Activated CD4-positive, alpha-beta memory T cell treated with anti-CD3 and anti-CD28 coated beads for 36 hours (primary cell): ENCODE results near the gene PRDM16. TPM values are rescaled to one million over a fixed set of nuclear protein-coding genes. Genes with fewer than 3 reads are reported as not detected.

ENCODE experiments used
- CTCF ChIA-PET: fragments of 350-600 bp; sonication (Branson Sonifier 250); formaldehyde crosslinking; loops from one replicate; lab custom pipeline; 2021; ENCODE audit warnings: antibody characterized with exemption, inconsistent platforms; lab: Charles Lee
- POLR2A ChIA-PET: fragments of 350-600 bp; sonication (Branson Sonifier 250); formaldehyde crosslinking; loops from one replicate; lab custom pipeline; 2021; ENCODE audit warnings: antibody characterized with exemption; lab: Charles Lee
- DNase-seq: peaks from one replicate; pipeline ENCODE4 v3.0.0-alpha.2; 2020
- H3K27ac Mint-ChIP-seq: one replicate; pipeline ENCODE4 v1.8.0; 2021; ENCODE audit warnings: mixed read lengths
- H3K27me3 Mint-ChIP-seq: one replicate; pipeline ENCODE4 v1.8.0; 2021; ENCODE audit warnings: mixed read lengths
- H3K36me3 Mint-ChIP-seq: one replicate; pipeline ENCODE4 v1.8.0; 2021; ENCODE audit warnings: mixed read lengths
- H3K4me1 Mint-ChIP-seq: one replicate; pipeline ENCODE4 v1.8.0; 2021; ENCODE audit warnings: low read depth, mixed read lengths
- H3K4me3 Mint-ChIP-seq: one replicate; pipeline ENCODE4 v1.8.0; 2021; ENCODE audit warnings: mild to moderate bottlenecking, mixed read lengths
- H3K9me3 Mint-ChIP-seq: one replicate; pipeline ENCODE4 v1.8.0; 2021; ENCODE audit warnings: mixed read lengths
- intact Hi-C: fragments of 100-400 bp; cut with micrococcal nuclease; formaldehyde crosslinking; loops from one replicate; pipeline ENCODE4 v1.15.1; 2023
- total RNA-seq, 2 experiments: library from RNA; stranded (reverse); gene quantifications; one replicate each; pipeline ENCODE4 v1.2.3, GENCODE V29; 2021

The PRDM16 gene
- total RNA-seq, 2 experiments from 2014 or later = not detected

- H3K27me3 Mint-ChIP-seq = peaks cover 27% of the 10 kb centered on the region
- H3K4me3 Mint-ChIP-seq = no peak overlapping the region
- intact Hi-C loops = no loop called here
- H3K36me3 Mint-ChIP-seq = no peaks in the 10 kb centered on the region
- ChIA-PET CTCF (no interaction called here), POLR2A (no interaction called here)
- H3K27ac Mint-ChIP-seq = no peak overlapping the region
- no peaks in the 10 kb centered on the region for H3K9me3 Mint-ChIP-seq
- DNase-seq = no peak
- peaks cover 4% of the 10 kb centered on the region for H3K4me1 Mint-ChIP-seq
Measured at GRCh38 chr1:3077081-3077480, 8.1 kb downstream of the PRDM16 start.

DNA sequence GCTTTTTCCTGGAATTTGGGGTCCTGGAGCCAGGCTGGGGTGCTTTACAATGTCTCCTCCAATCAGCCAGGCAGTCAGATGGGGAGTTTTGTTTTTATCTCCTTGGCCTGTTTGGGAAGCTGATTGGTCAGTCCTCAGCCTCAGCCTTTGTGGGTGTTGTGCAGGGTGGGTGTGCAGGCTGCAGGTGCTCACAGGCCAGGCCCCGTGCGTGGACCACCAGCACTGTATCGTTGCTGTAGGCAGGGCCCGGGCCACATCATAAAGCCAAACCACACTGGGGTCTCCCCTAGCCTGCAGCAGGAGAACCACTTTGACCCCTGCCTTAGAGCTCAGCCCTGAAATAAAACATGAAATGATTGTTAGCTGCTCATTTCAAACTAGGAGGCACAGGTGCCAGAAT is 8.6 kb downstream of the PRDM16 start:
- Mint-ChIP-seq H3K27me3 (peaks cover 24% of the 10 kb centered on the region), H3K4me1 (peaks cover 4% of the 10 kb centered on the region), H3K27ac (no peak overlapping the region), H3K9me3 (no peaks in the 10 kb centered on the region), H3K4me3 (no peak overlapping the region), H3K36me3 (no peaks in the 10 kb centered on the region)
- no peak for DNase-seq
- intact Hi-C loops = no loop called here
- CTCF ChIA-PET = no interaction called here
- POLR2A ChIA-PET = no interaction called here

DNA sequence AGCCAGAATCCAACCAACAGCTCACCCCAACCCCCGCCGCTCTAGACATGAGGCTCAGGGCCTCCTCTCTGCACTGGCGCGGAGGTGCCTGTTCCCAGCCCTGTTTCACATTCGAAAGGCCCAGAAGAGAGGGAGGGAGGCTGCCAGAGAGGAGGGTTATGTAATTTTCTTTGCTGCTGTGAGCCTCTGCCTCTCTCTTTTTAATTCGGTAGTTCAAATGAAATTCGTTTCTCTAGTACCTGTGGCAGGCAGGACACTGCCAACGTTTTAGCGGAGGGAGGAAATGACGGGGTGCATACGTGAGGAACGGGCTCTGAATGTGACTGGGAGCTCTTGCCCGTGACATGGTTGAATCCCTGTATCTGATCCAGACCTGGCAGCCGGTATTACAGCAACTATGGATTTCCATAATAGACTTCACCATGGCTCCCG is 9.4 kb downstream of the PRDM16 start:
- CTCF ChIA-PET = no interaction called here
- no peak overlapping the region for H3K27ac Mint-ChIP-seq
- no peak for DNase-seq
- no peaks in the 10 kb centered on the region for H3K9me3 Mint-ChIP-seq
- H3K4me1 Mint-ChIP-seq = peaks cover 4% of the 10 kb centered on the region
- H3K4me3 Mint-ChIP-seq = no peak overlapping the region
- intact Hi-C loops = no loop called here
- H3K36me3 Mint-ChIP-seq = no peaks in the 10 kb centered on the region
- peaks cover 24% of the 10 kb centered on the region for H3K27me3 Mint-ChIP-seq
- POLR2A ChIA-PET = no interaction called here

- no peak for DNase-seq
- Mint-ChIP-seq H3K27ac (no peak overlapping the region), H3K27me3 (peaks cover 26% of the 10 kb centered on the region), H3K9me3 (no peaks in the 10 kb centered on the region), H3K4me1 (peaks cover 4% of the 10 kb centered on the region), H3K4me3 (no peak overlapping the region), H3K36me3 (no peaks in the 10 kb centered on the region)
- CTCF ChIA-PET = no interaction called here
- intact Hi-C loops = no loop called here
- POLR2A ChIA-PET = no interaction called here
Measured at GRCh38 chr1:3078871-3079270, 9.9 kb downstream of the PRDM16 start.

DNA sequence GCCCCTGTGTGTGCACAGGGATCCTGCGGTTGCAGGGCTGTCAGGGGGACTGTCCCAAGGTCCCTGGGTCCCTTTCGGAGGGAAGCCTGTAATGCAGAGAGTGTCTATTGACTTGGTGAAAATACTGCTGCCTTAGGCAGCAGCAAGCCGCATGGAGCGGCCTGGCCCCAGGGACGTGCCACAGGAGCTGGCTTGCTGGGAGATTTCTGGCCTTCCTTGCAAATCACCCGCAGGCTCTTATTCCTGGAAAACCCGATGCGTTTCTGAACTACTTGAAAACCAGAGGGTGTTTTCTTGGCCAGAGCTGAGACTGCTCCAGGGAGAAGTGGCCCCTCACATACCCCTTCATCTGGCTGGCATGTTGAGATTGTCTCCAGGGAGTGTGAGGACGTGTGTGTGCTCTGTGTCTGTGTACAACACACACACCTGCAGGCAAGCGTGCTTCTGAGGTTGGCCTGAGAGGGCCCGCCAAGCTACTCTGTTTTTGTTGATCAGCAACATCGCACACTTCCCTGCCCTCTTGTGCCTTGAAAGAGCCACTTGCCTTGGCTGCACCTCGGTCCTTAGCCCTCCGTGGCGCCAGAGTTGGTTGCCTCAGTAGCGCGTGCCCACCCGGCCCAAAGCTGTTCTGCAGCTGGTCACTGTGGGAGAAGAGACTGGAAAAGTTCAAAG is 10.5 kb downstream of the PRDM16 start:
- H3K27ac Mint-ChIP-seq = no peak overlapping the region
- peaks cover 4% of the 10 kb centered on the region for H3K4me1 Mint-ChIP-seq
- intact Hi-C loops = no loop called here
- DNase-seq = no peak
- POLR2A ChIA-PET = no interaction called here
- H3K9me3 Mint-ChIP-seq = no peaks in the 10 kb centered on the region
- peaks cover 22% of the 10 kb centered on the region for H3K27me3 Mint-ChIP-seq
- no peaks in the 10 kb centered on the region for H3K36me3 Mint-ChIP-seq
- H3K4me3 Mint-ChIP-seq = no peak overlapping the region
- CTCF ChIA-PET = no interaction called here

- DNase-seq = no peak
- Mint-ChIP-seq H3K36me3 (no peaks in the 10 kb centered on the region), H3K4me1 (peaks cover 4% of the 10 kb centered on the region), H3K27me3 (peaks cover 17% of the 10 kb centered on the region), H3K9me3 (no peaks in the 10 kb centered on the region), H3K27ac (no peak overlapping the region), H3K4me3 (no peak overlapping the region)
- CTCF ChIA-PET = no interaction called here
- POLR2A ChIA-PET = no interaction called here
- intact Hi-C loops = no loop called here
Measured at GRCh38 chr1:3080053-3080955, 11.3 kb downstream of the PRDM16 start.

- Mint-ChIP-seq H3K27ac (no peak overlapping the region), H3K9me3 (no peaks in the 10 kb centered on the region), H3K4me3 (no peak overlapping the region), H3K36me3 (no peaks in the 10 kb centered on the region), H3K27me3 (peaks cover 14% of the 10 kb centered on the region), H3K4me1 (peaks cover 4% of the 10 kb centered on the region)
- POLR2A ChIA-PET = no interaction called here
- intact Hi-C loops = no loop called here
- CTCF ChIA-PET = no interaction called here
- no peak for DNase-seq
Measured at GRCh38 chr1:3081171-3081683, 12.2 kb downstream of the PRDM16 start.

DNA sequence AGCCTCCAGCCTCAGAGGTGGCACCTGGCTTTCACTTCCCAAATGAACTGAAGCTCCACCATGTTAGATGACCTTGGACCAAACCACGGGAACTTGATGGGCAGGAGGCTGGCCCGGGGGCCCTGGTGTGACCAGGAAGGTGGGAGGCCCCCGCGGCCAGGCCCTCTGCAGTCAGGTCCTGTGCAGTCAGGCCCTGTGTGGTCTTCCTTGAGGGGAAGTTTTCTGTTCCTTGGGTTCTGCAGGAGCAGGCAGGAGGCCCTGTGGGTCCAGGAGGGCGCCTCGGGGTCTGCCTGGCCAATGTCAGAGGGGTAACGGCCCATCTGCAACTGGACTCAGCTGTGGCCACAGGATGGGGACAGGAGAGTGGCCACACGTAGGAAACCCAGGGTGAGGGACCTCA is 13.0 kb downstream of the PRDM16 start:
- Mint-ChIP-seq H3K27me3 (peaks cover 13% of the 10 kb centered on the region), H3K4me3 (no peak overlapping the region), H3K9me3 (no peaks in the 10 kb centered on the region), H3K27ac (no peak overlapping the region), H3K36me3 (no peaks in the 10 kb centered on the region), H3K4me1 (peaks cover 4% of the 10 kb centered on the region)
- CTCF ChIA-PET = no interaction called here
- POLR2A ChIA-PET = no interaction called here
- intact Hi-C loops = no loop called here
- DNase-seq = no peak

- no peak for DNase-seq
- Mint-ChIP-seq H3K4me1 (peaks cover 4% of the 10 kb centered on the region), H3K27me3 (peaks cover 9% of the 10 kb centered on the region), H3K36me3 (no peaks in the 10 kb centered on the region), H3K4me3 (no peak overlapping the region), H3K27ac (no peak overlapping the region), H3K9me3 (no peaks in the 10 kb centered on the region)
- CTCF ChIA-PET = no interaction called here
- POLR2A ChIA-PET = no interaction called here
- intact Hi-C loops = no loop called here
Measured at GRCh38 chr1:3082571-3083516, 13.8 kb downstream of the PRDM16 start.

GRCh38 chr1:3084154-3084553 is 15.2 kb downstream of the PRDM16 start:
- ChIA-PET CTCF (no interaction called here), POLR2A (no interaction called here)
- H3K27me3 Mint-ChIP-seq = peaks cover 3% of the 10 kb centered on the region

GRCh38 chr1:3084726-3085125 is 15.7 kb downstream of the PRDM16 start:
- ChIA-PET POLR2A (no interaction called here), CTCF (no interaction called here)
- no peaks in the 10 kb centered on the region for H3K9me3 Mint-ChIP-seq
- no peak for DNase-seq
- no peak overlapping the region for H3K27ac Mint-ChIP-seq
- H3K27me3 Mint-ChIP-seq = peaks cover 2% of the 10 kb centered on the region
- H3K4me1 Mint-ChIP-seq = no peaks in the 10 kb centered on the region
- no peaks in the 10 kb centered on the region for H3K36me3 Mint-ChIP-seq
- H3K4me3 Mint-ChIP-seq = no peak overlapping the region
- intact Hi-C loops = no loop called here

More at GRCh38 chr1:3084154-3084553, 15.2 kb downstream of the PRDM16 start:
- Mint-ChIP-seq H3K27ac (no peak overlapping the region), H3K9me3 (no peaks in the 10 kb centered on the region), H3K4me1 (no peaks in the 10 kb centered on the region), H3K36me3 (no peaks in the 10 kb centered on the region), H3K4me3 (no peak overlapping the region)
- no peak for DNase-seq
- intact Hi-C loops = no loop called here

DNA sequence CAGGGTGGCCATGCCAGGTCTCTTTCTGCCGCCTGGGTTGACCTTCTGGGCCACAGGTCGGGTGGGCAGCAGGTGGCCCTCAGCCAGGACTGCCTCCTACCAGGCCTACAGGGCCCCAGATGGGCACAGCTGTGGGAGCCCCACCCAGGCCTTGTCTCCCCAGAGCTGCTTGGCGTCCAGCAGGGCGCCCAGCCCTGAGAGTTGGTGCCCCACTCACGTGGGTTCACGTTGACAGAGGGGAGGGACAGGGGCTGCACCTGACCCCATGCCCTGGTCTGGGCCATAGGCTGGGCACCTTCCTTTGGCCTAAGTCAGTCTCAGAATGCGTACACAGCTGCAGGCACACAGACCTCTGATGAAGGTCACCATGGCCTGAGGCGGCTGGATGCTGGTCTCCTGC is 16.7 kb downstream of the PRDM16 start:
- intact Hi-C loops = no loop called here
- Mint-ChIP-seq H3K4me1 (no peaks in the 10 kb centered on the region), H3K27ac (no peak overlapping the region), H3K36me3 (no peaks in the 10 kb centered on the region), H3K4me3 (no peak overlapping the region), H3K27me3 (peaks cover 2% of the 10 kb centered on the region), H3K9me3 (no peaks in the 10 kb centered on the region)
- ChIA-PET CTCF (no interaction called here), POLR2A (no interaction called here)
- no peak for DNase-seq
